Stimulated activated naive CD4-positive, alpha-beta T cell treated with Interleukin-2 at 50 U/mL for 16 hours (primary cell): ENCODE results near the gene CYFIP2.
A peak's percentile ranks its signal among the peaks of the same experiment; 100 is the strongest.
"Not testable (repeated sequence)": the region's sequence is repeated elsewhere in the genome, so short reads cannot be mapped to it uniquely, and the experiment has no call there.

Source experiments
- DNase-seq: peaks from one replicate; lab custom pipeline; 2025; lab: John Stamatoyannopoulos, UW

The CYFIP2 gene

DNA sequence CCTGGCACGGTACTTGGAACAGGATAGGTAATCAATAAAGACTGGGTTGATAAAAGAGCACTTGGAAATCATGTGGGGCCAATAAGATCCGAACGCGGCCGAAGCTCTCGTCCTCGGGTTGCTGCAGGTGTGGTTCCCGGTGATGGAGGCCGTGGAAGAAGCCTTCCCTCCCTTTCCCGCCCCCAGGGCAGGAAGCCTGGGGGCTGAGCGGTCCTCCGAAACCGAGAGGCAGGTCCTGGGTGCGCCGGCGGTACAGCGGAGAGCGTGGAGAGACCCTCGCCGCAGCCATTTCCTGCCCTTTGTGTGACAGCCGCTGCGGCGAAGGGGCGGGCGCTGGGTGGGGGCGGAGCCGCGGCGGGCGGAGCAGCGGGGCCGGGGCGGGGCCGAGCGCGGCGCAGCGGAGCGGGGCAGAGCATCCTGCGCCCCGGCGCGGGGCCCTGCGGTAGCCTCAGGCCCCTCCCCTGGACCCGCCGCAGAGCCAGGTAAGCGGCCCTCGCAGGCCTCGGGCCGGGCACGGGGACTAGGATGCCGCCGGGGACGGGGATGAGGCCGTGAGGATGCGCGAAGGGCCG, at the start of gene CYFIP2:
Gene CYFIP2, plus strand, starts transcription at position 410 of the 572 bp plus-strand sequence. CDS start 19,239 bp downstream, outside the sequence.
- DNase-seq, result peak; percentile 80

DNA sequence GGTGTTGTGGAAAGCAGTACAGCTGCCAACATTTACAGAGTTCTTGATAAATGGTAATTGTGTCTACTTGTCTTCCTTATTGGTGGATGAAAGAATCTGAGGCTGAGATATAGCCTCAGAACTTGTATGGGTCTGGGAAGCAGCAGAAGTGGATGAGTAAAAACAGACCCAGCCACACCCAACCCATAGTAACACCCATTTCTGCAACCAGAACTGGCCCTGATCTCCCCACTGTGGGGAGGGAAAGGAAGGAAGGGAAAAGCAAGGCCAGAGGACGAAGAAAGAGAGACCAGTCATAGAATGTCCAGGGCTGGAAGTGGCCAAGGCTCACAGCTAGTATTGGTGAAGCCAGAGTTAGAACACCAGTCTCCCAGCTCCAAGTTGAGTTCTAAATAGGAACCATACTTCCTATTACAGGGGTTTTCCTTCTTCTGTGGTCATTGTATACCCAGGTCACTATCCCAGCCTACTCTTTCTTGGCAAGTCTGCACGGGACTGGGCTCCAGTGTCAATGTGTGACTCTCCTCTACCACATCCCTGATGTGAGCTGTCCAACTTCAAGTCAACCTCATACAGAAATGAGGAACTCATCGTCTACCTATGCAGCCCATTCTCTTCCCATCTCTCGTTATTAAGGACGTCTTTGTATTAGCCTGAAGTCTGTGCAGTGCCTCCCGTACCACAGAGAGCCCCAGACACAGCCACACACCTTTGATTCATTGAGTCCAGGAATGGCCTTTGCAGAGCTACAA, 49.4 kb upstream of the CYFIP2 start:
- DNase-seq, result no peak

DNA sequence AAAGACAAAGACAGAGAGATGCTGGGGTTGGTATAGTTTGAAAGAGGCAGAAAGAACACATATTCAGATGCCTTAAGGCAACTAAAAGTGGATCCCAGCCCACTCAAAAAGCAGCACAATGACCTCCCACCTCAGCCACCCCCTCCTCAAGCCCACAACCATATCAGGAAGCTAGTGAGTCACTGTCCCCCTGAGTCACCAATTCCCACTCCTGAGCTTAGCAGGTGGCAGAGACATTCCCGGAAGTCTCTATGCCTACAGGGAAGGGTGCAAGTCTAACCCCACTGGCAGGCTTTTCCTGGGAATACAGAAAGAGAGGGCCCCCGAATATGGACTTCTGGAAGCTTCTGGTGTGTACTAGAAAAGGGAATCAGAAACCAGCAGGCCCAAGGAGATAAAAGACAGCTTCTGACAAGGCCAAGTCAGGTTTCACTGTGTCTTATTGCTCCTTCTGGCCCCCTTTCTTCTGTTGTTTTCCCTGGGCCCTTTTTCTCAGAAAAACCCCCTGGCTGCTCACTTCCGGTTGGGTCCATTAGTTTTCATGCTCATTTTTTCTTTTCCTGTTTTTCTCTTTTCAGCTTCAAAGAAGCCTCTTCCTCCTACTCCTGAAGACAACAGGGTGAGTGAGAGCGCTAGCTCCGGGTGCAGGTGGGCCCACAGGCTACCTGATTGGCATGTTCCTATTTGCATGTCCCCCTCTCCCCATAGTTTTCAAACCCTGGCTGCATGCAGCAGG, 48.5 kb upstream of the CYFIP2 start:
- DNase-seq, result peak; percentile 70

DNA sequence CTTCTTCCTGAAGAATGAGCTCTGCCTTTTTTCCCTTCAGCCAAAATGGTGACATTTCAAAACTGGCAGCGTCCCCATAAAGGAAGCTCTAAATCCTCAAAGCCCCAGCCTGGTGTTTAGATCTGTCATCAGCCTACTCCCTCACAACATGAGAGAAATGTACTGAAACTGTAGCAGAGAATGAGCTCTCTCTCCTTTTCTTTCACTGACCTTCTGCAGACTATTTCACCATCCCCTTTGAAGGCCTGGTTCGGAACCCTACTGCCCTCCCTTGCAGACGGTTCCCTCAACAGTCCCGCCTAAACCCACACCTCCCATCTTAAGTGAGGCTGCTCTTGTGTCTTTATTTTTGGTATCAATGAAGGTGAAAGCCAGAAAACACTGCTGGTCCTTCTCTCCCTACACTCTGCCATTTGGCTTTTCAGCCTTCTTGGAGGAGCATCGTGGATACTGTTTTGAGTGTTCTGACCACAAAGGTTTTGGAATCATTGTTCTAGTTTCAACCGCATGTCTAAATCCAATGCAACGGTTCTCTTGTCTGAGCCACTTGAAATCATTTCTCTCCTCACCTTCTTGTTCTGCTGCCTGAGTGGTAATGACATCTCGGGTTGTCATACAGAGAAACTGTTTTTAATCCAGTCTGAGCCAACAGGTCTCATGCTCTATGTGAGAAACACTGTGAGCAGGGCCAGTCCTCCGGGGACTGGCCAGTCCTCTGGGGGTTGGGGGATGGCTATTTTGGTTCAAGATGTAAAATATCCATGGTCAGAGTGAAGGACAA, 46.2 kb upstream of the CYFIP2 start:
- DNase-seq, result no peak

DNA sequence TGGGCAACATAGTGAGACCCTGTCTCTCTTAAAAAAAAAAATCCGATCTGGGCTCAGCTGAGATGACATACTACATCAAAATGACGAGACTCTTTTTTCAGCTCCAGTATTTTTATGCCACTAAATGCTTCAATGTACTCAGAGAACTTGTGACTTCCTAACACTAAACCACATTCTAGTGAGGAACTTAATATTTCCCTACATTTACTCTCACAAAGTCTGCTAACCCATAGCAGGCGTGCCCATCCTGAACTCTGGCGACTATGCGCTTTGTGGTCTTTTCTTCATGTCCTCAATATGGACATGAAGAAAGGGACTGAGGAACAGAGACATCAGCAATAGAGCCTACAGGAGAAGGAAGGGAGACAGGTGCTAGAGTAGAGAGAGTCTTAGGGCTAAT, 44.0 kb upstream of the CYFIP2 start:
- no peak for DNase-seq

DNA sequence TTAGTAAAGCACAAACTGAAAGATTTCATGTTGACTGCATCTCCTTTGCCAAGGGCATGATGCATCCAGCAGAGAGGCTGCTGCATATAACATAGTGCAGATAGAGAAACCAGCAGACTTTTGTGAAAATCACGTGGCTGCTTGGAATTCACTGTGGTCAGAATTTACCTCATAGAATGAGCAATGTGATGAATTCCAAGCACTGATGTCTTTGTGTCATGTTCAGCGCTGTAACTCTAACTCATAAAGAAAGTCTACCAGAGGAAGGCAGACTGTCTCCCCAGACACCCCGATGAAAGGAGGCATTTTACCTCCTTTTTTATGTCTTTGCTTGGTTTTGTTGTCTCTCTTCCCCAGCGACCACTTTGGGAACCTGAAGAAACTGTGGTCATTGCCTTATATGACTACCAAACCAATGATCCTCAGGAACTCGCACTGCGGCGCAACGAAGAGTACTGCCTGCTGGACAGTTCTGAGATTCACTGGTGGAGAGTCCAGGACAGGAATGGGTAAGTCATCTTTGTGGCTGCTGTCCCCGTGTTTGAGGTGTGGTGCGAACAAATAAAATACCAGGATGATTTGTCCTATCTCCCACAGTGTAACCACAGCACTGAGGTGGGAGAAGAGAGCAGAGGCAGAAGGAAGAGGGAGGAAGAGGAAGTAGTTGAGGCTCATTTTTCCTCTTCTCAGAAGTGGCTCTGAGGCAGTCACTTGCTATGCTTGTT, 43.3 kb upstream of the CYFIP2 start:
- peak; percentile 73 for DNase-seq

DNA sequence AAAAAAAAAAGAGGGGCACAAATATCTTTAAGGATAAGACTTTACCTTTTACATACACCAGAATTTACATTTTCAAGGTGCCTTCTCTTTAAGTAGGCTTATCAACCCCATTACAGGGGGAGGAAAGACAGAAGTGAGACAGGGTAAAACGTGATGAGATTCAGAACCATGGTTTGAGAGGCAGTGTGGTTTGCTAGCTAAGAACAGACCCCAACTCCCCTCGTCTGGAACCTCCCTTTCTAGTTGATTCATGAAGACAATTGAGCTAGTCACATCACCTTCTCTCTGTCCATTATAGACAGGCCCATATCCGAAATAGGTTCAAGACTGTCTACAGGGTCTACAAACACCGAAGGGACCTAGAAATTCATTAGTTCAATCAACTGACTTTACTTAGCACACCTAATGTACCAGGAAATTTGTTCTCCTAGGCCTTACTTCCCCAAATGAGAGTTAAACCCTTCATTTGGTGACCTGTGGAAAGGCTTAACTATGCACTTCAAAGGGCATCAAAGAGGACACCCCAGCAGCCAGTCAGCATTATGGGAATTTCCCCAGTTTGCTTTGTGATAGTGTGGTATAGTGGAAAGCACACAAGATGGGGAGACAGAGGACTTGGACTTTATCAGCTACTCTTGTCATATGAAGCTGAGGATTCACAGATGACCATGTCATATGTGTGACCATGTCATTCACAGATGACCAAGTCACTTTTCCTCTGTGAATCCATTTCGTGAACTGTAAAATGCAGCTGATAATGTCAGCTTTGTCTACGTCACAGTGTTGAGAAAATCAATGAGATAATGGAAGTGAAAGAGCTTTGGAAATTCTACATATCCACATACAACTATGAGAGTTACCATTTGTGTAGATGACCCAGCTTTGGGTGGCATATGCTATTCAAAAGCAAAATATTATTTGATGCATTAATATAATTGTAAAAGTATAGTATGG, 40.2 kb upstream of the CYFIP2 start:
- no peak for DNase-seq

DNA sequence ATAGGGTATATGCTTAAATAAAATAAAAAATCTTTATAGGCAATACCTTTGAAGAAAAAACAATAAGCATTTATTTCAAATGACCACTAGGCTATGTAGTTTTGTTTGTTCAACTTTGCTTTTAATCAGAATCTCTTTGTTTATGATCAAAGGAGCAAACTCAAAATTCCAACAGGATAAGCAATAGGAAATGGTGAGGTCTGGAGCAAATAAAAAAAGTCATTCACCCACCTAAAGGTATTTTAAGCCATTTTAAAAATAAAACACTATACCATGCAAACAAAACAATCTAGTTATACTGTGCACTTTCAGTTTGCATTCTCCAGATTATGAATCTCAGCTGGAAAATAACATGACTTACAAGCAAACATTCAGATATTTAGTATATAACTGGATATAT, 35.3 kb upstream of the CYFIP2 start:
- no peak for DNase-seq

DNA sequence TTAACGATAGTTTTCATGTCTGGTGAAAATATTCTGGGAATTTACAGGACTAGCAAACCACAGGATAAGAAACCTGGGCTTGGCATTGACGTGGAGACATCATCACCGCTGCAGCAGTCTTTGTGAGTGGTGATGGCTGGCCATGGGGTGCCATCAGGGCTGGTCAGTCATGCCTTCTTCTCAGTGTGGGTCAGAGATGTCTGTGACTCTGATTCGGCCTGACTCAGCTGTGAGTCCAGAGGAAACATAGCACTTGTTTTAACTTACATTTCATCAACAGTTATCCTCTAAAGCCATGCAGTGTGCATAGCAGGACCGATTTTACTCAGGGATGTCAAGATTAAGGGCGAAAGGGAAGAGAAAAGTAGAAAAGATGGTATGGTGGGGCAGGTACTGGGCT, 33.2 kb upstream of the CYFIP2 start:
- no peak for DNase-seq

DNA sequence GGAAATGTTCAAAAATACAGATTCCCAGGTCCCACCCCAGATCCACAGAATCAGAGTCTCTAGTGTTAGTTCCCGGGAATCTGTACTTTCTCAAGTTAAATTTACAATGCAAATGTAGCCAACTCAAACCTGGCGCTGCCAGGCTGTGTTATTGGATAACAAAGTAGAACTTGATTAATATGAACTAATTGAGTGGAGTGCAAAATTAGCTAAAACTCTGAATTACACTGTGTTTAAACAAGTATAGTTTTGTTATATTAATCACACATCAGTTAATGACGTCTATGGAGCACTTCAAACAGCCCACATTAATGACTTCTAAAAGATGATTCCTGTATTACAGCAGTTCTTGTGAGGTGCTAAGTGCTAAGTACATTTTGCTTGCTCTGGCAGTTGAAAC, 32.4 kb upstream of the CYFIP2 start:
- DNase-seq, result no peak

DNA sequence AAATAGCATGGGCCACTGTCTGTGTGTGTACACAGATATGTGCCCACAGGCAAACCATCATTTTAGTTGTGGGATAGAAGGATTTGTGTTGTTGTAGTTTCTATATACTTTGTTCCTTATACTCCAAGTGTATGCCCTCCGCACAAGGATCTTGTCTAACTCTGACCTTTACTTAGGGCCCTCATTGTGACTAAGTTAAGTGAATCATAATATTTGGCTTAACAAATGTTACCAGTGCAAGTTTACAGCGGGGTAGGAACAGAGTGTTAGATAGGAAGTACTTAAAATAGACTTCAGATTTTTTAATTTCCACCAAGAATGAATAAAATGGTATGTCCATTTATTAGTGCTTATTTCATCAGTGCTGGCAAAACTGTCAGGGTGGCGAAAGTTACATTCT, 29.5 kb upstream of the CYFIP2 start:
- no peak for DNase-seq

DNA sequence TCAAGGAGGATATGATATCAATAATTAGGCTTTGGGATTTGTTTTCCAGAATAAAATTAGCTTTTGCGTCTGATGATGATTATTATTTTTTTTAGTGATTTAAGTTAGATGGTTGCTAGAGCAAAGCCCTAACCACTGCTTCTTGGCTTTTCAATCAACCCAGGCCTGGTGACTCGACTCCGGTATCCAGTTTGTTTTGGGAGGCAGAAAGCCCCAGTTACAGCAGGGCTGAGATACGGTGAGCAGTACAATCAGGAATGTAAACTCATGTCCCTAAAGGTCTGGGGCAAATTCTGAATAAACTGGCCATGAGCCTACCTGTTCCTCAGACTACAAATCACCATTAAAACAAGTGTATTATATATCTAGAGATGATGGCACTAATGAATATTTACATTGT, 24.4 kb upstream of the CYFIP2 start:
- DNase-seq, result no peak

DNA sequence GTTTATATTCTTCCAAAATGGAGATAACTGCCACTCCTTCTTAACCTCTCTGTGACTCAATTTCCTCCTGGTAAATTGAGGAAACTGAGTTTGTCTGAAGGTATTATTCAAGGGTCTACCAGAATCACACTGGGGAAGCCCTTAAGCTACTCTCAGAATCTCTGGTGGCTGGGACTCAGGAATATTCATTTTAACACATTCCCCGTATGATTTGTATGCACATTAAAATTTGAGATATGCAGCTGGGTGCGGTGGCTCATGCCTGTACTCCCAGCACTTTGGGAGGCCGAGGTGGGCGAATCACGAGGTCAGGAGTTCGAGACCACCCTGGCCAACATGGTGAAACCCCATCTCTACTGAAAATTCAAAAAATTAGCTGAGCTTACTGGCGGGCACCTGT, 21.2 kb upstream of the CYFIP2 start:
- DNase-seq, result not testable (repeated sequence)

DNA sequence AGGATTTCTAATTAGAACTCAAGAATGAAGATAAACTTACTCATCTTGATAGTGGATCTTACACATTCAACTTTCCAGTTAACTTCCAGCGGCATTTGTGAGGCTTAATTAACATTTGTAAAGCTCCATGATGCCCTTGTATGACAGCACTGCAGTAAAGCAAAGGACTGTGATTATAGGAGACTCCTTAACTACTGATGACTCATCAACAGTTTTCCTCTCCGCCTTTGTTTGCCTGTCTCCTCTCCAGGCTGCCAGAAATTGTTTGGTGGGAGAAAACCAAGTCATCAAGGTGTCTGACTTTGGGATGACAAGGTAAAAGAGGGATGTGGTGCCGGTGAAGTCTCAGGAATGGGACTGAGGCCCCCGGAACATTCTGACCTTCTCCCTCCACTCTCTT, 20.4 kb upstream of the CYFIP2 start:
- DNase-seq, result no peak

DNA sequence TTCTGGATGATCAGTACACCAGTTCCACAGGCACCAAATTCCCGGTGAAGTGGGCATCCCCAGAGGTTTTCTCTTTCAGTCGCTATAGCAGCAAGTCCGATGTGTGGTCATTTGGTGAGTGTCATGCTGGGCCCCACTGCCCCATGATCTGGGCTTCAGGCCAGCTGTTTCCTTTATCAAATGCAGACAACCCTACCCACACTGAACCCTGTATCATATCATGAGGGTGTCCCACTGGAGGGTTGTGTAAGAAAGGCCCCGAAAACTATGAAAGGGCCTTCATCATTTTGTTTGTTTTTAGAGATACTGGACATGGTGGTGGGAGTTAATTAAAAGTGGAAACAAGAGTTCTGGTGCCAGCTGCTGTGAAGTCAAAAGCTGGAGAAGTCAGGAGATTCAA, 20.0 kb upstream of the CYFIP2 start:
- DNase-seq, result no peak

DNA sequence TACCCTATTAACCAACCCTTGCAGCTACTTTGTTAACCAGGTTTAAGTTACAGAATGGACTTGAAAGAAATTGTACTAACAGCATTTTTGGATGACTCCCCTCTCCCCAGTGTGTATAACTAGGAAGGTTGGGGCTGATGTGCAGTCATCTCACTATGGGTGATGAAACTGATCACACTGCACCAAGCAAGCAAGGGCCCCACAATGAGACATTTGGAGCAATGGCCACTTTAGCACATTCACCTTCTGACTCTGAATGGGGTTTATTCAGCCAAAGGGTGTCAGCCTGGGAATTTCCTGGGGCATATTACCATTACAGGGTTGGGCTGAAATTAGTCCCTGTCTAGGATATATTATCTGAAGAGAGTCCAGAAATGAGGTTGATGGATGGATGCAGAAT, 18.7 kb upstream of the CYFIP2 start:
- peak; percentile 42 for DNase-seq

DNA sequence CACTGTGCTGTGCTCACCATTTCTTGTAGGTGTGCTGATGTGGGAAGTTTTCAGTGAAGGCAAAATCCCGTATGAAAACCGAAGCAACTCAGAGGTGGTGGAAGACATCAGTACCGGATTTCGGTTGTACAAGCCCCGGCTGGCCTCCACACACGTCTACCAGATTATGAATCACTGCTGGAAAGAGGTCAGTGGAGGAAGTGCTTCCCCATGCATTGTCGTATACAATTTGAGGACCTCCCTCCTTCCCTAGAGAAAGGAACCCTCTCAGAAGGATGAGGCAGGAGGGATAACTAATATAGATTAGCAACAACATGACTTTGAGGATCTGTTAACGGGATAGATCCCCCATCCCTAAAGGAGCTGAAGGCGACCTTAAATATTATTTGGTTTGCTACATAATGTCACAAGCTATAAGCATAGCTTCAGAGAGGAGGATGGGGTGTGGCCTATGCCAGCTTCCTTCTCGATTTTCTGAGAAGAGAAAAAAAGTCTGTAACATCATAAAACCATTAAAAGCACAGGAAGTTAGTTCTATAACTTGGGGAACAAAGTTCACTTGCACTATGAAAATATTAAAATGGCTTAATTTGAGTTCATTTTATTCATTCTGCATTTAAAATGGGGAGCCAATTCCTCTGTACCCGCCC, 17.0 kb upstream of the CYFIP2 start:
- no peak for DNase-seq

DNA sequence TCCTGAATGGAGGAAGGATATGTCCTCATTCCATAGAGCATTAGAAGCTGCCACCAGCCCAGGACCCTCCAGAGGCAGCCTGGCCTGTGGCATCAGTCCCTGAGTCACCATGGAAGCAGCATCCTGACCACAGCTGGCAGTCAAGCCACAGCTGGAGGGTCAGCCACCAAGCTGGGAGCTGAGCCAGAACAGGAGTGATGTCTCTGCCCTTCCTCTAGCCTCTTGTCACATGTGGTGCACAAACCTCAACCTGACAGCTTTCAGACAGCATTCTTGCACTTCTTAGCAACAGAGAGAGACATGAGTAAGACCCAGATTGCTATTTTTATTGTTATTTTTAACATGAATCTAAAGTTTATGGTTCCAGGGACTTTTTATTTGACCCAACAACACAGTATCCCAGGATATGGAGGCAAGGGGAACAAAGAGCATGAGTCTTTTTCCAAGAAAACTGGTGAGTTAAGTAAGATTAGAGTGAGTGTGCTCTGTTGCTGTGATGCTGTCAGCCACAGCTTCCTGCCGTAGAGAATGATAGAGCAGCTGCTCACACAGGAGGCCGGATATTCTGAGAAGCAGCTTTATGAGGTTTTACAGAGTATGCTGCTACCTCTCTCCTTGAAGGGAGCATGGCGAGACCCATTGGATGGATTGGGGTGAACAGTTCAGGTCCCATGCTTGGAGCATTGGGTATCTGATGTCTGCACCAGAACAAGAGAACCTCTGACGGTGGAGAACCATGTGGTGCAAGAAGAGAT, 13.0 kb upstream of the CYFIP2 start:
- DNase-seq, result peak; percentile 58

DNA sequence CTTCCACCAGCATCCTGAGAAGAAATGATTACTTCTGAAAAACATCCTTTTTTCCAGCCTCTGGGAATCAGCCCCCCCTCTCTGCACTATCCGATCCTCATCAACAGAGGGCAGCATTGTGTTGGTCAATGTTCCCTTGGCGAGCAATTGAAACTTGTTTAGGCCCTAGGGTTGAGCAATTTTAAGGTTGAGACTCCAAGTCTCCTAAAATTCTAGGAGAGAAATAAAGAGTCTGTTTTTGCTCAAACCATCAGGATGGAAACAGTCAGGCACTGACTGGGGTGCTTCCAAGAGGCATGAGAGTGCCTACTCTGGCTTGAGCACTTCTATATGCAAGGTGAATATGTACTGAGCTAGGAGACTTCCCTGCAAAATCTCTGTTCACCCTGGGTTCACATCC, 12.4 kb upstream of the CYFIP2 start:
- no peak for DNase-seq
